GM18507 (cell line): ENCODE measurements around the gene NPHP4.
"Not testable (repeated sequence)": the region's sequence is repeated elsewhere in the genome, so short reads cannot be mapped to it uniquely, and the experiment has no call there.

Source experiments
- DNase-seq: peaks from one replicate; pipeline ENCODE4 v3.0.0; 2011; ENCODE audit warnings: low read depth; ENCODE audit not compliant: insufficient read length; ENCODE audit errors: extremely low spot score
- FAIRE-seq: peaks from 2 replicates; lab custom pipeline; 2011; peaks lifted over from hg19 to GRCh38; lab: Jason Lieb, UNC

NPHP4 gene

DNA sequence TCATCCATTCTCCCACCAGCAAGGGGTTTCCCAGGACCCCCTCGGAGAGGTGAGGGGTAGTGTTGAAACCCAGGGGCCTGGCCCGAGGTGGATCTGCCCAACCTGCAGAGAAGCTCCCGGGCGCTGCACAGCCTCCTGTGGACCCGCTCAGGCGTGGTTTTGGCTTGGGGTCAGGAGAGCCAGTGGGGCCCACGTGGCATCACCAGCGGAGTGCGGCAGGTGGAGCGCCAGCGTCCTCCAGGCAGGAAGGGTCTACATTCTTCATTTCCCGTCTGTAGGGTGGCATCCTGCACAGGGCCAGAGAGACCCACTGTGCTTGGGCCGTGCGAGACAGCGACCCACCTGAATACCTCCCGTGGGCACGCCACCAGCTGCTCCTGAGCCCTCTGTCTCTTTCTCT, 135.2 kb downstream of the NPHP4 start:
- DNase-seq (no peak), FAIRE-seq (no peak)

DNA sequence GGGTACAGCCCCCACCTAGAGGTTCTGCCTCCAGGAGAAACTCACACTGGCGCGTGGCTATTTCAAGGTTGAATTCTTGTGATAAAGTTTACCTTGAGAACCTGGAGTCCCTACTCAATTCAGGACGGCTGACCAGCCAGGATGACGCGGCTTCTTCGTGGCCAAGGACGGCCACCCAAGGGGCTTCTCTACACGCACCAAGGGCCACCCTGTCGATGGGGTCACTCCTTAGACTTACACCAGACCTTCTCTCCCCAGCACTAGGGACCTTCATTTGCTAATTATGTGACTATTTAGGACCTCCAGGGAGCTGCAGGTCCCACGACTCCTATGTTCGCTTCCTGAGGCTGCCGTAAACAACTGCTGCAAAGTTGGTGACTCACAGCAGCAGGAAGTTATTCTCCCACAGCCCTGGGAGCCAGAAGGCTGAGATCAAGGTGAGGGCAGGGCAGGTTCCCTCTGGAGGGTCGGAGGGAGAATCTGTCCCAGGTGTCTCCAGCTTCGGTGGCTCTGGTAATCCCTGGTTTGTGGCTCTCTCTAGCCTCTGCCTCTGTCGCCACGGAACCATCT, 135.9 kb downstream of the NPHP4 start:
- FAIRE-seq (no peak), DNase-seq (no peak)

DNA sequence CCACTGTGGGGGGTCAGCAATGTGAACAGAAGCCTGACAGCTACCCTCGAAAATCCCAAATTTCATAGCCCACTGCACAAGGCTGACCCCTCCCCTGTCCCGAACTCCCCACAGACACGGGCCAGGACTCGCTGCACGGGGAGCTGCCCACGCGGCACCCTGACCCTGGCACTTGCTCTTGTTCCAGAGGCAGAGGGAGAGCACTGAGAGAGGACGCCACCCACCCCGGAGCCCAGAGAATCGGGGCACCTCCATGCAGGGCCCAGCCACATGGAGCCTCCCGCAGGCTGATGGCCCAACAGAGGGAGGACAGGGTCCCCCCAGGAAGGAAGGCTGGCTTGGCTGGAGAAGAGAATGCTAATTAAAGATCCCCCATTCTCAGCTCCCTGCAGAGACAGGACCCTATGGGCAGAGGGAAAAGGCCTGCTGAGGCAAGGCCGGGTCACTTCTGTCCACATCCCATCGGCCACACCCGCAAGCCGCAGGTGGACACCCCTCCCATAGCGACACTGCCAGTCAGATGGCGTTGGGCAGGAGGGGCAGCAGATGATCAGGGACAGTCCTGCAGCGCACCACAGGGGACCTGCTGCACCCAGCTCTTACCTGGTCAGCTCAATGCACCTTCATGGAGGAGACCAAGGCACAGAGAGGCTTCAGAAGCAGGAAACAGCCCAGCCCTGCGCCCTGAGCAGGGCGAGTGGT, 136.9 kb downstream of the NPHP4 start:
- DNase-seq (no peak), FAIRE-seq (no peak)

GRCh38 chr1:5854754-5855153, 137.5 kb downstream of the NPHP4 start:
- FAIRE-seq (no peak), DNase-seq (no peak)

- not testable (repeated sequence) for DNase-seq, FAIRE-seq
Measured at GRCh38 chr1:5853858-5854257, 138.4 kb downstream of the NPHP4 start.

DNA sequence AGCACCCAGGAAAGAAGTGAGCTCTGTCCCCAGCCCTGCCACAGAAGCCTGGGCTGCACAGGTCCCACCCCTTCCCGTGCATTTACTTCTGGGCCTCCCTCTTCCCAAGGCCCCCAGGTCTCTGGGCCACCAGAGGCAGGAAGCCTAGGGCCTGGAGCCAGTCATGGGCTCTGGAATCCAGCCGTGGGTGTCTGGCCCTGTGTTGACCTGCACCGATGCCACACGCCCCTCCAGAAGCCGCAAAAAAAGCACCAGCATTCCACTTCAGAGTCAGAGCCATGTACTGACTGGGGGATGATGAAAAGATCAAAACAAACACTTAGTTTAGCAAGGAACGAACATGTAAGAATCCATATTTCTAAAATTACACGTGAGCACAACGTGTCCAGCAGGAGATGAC, 141.7 kb downstream of the NPHP4 start:
- FAIRE-seq (no peak), DNase-seq (no peak)

DNA sequence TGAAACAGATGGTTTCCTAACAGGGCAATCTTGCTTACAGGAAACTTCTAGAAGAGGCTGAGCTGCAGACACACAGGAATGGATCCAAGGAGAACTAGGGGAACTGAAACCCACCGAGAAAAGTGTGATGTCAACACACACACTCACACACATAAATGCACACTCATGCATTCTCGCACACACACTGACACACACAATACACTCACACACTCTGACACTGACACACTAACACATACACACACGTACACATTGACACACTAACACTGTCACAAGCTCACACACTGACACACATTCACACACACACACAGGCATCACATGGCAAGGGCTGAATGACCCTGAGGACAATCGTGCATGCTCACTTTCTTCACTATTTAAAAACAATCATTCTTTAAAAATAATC, 142.7 kb downstream of the NPHP4 start:
- FAIRE-seq (no peak), DNase-seq (no peak)

GRCh38 chr1:5847013-5847659, 145.1 kb downstream of the NPHP4 start:
- no peak for DNase-seq

DNA sequence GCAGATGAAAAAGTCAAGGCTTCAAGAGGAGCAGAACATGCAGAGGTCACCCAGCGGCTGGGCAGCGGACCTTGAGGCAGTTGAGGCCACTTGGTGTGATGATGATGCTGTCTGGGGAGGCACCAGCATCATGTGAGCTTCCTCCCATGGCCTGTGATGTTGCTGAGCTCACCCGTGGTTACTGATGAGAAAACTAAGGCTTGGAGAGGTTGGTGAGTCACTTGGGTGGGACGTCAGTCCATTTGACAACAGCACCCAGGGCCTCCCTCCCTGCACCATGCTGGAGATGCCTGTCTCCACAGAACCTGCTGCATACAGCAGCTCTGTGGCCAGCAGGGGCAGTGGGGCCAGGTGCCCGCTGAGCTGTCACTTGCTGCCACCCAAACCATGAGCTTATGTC, 146.8 kb downstream of the NPHP4 start:
- FAIRE-seq (no peak), DNase-seq (no peak)

More at GRCh38 chr1:5847013-5847659, 145.1 kb downstream of the NPHP4 start:
- FAIRE-seq, result no peak

GRCh38 chr1:5844442-5844841, 147.8 kb downstream of the NPHP4 start:
- DNase-seq, result no peak
- no peak for FAIRE-seq

DNA sequence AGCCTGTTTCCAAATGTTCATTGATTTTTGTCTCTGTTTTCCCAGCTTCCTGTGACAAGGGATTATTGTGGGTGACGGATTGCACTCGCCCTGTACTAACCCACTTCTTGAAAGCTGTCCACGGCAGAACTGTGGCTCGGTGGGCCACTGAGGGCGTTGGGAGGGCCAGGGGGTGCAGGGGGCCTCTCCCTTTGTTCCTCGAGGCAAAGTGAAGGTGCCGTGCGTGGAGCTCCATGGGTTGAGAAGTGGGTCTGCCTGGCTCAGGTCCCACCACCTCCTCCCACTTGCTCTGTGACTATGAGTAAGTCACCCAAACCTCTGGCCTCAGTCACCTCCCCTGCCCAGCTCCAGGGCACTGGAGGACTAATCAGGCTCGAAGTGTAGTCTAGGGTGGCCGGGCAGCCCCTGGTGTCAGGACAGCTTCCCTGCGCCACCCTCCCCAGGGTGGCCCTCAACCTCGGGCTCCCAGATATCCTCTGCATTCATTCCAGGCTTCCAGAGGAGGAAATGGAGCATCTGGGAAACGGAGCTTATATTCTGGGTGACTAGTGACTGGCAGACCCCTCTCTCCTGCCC, 148.6 kb downstream of the NPHP4 start:
- FAIRE-seq (no peak), DNase-seq (no peak)

GRCh38 chr1:5842679-5843078, 149.5 kb downstream of the NPHP4 start:
- FAIRE-seq (no peak), DNase-seq (no peak)

DNA sequence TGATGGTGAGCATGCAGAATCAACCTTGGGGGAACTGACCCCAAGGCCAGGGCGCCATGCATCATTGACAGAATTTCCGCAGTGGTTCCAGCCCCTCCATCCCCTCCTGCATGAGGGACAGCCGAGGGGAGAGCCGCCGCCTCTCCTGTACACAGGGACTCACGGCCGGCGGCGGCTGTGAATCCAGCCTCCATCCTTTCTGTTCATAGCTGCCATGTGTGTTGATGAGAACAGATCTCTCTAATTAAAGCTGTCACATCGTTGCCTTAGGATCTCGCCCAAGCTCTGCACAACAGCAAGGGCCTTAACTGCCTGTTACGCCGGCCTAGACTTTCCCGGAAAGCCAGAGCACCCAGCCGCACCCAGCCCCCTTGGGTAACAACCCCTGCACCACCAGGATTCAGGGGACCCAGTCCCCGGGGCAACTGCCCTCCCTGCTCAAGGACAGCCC, 151.6 kb downstream of the NPHP4 start:
- no peak for FAIRE-seq
- DNase-seq, result no peak

- no peak for FAIRE-seq
- no peak for DNase-seq
Measured at GRCh38 chr1:5839881-5840550, 152.2 kb downstream of the NPHP4 start.

- DNase-seq (no peak), FAIRE-seq (no peak)
Measured at GRCh38 chr1:5839161-5839880, 152.9 kb downstream of the NPHP4 start.

DNA sequence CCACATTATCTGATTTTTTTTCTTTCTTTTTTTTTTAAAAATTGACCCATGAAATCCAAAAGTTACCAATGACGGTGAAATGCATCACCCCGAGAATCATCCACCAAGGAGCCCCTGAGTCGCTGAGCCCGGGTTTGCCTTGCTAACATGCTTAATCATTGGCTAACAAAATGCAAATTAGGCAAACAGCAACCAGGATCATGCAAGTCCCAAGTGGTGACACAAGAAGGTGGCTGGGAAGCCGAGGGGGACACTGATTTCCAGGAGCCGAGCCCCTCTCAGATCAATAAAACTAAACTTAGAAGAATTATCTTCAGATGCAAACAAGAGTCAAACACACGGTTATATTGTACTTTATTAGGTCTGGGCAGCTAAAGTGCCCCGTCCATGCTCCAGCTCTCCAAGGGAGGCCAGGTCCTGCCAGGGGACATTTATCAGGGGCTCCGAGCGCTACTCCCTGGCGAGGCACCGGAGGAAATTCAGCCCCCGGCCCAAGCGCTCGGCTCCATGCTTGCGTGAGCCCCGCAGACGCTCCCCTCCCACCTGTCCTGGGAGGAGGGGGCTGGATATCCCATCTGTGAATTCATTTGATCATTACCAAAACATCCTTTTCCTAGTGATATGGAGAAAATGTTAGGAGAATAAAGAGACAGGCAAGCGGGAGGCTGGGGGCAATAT, 154.1 kb downstream of the NPHP4 start:
- FAIRE-seq (no peak), DNase-seq (no peak)

DNA sequence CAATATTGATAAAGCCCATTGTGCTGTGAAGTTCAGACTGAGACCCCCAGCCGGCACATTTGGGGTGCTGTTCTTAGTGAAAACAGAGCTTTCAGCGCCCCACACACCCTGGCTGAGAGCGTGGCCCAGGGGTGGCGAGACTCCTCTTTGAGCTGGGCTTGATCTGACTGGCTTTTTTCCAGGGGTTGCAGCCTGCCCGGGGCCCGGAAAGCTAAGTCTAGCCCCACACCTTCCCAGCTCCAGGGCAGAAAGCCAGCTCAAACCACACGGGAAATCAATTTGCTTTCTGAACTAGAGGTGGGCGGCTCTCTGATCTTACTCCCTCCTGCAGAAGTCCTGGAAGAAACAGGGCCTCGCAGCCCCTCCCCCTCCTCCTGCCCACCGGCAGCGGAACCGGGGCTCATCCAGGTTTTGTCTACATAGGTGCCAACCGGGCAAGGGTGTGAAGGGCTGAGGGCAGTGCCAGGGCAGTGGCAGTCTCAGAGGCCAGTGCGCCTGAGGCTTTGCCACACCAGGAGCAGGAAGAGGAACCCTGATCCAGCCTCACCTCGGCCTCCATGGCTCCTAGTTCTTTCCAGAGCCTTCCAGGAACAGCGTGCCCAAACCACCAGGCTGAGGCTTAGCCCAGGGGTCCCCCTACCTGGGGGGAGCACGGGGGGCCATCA, 155.3 kb downstream of the NPHP4 start:
- no peak for DNase-seq
- no peak for FAIRE-seq

DNA sequence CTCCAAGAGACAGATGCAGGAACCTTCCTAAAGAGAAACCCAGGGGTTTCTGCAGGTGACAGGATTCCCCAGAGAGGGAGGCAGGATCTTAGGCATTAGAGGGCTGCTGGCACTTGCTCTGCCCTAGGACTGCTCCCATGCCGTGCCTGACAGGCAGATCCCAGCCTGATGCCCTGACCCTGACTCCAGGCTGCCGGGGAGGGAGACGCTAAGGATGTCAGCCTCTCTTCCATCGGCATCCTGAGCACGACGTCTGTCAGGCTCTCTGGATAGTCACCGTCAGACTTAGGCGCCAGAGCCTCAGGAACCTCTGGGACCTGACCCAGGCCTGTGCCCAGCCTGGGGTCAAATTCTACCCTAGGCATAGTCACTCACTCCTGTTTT, 157.1 kb downstream of the NPHP4 start:
- FAIRE-seq (no peak), DNase-seq (no peak)
